GM19324 (cell line): ENCODE measurements around the gene ANGPT4.

ENCODE experiments used
- ATAC-seq: cut with Tn5 transposase; IDR thresholded peaks from one replicate; pipeline ENCODE4 v1.9.1; 2021; ENCODE audit warnings: mild to moderate bottlenecking, moderate library complexity; ENCODE audit not compliant: unreplicated experiment, low FRiP score

The ANGPT4 gene, protein sequence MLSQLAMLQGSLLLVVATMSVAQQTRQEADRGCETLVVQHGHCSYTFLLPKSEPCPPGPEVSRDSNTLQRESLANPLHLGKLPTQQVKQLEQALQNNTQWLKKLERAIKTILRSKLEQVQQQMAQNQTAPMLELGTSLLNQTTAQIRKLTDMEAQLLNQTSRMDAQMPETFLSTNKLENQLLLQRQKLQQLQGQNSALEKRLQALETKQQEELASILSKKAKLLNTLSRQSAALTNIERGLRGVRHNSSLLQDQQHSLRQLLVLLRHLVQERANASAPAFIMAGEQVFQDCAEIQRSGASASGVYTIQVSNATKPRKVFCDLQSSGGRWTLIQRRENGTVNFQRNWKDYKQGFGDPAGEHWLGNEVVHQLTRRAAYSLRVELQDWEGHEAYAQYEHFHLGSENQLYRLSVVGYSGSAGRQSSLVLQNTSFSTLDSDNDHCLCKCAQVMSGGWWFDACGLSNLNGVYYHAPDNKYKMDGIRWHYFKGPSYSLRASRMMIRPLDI

DNA sequence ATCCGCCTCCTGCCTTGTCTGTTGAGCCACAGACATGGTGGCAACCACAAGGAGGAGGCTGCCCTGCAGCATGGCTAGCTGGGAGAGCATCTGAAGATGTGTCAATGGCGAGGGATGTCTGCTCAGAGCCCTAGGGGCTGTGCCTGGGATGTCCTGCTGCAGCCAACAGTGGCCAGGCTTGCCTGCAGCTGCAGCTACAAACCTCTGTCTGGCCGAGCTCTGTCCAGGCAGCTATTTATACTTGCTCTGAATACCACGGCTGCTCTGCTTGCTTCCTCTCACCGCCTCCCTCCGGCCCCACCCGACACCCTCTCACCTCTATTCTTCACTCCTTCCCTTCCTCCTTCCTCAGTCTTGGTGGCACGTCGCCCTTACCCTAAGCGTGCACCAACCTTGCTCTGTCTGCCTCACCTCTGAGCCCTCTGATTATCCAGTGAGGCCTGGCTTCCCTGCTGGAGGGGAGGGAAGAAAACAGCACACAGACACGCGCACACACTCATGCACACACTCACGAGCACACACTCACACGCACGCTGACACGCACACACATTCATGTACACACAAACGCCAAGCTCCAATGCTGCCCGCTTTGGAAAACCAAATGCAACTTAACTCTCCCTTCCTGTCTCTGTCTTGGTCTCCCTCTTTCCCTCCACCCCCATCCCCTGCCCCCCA is at the start of gene ANGPT4:
Gene ANGPT4, minus strand, starts transcription at position 210 of the 675 bp plus-strand sequence. Its CDS starts 120 bp downstream, at position 90.
- no peak for ATAC-seq

DNA sequence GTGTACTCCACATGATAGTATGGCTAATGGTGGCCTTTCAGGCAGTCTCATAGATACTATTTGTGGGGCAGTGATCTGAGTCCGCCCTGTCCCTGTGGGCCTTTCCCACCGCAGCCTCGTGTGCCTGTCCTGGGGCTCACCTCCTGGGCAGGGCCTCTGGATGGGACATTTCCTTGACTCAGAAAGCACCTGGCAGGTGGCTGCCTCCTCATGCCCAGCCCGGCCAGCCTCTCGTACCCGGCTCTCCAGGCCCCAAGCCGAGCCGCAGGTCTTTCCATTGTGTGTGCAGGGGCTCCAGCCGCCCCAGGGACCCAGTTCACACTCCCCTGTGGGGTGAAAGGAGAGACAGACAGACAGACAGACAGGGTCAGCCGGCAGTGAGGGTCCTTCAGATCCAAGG is 47.7 kb upstream of the ANGPT4 start:
- no peak for ATAC-seq

DNA sequence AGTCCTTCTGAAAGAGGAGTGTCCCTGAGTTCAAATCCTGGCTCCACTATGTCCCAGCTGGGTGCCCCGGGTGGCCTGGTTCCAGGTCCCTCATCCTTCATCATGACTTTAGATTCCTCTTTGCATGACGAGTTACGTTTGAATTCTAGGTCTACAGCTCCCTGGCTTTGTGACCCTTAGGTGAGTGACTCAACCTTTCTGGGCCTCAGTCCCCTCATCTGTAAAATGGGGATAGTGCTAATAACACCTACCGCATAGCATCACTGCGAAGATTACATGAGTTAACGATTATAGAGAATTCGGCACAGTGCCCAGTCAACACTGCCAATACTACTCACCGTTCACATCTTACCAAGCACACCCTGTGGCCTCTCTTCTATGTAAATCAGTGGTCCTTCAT is 46.5 kb upstream of the ANGPT4 start:
- no peak for ATAC-seq

DNA sequence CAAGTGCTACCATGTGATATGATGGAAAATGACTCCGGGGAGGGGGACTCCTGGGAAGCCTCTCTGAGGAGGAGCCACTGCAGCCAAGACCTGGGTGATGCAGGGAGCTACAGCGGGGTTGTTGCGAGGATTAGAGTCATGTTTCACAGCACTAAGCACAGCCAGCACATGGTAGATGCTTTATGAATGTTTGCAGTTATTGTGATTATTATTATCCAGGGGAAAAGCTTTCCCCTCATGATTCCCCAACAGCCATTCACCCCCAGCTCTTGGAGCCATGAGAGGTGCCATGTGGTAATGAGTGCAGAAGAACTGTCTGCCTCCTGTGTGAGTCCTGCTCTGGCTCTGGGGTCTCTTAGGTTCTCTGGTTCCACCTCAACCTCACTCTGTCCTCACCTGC is 46.1 kb upstream of the ANGPT4 start:
- ATAC-seq, result no peak

DNA sequence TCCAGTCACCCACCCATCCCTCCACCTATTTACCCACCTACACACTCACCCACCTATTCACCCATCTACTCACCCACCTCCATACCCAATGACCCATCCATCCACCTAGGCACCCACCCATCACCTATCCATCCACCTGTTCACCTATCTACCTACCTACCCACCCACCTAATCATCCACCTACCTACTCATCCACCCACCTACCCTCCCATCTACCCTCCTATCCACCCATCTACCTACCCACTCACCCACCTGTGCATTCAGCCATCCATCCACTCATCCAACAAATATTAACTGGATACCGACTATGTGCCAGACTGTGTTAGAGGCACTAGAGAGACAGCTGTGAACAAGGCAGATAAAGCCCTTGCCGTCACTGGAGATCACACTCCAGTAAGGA is 45.6 kb upstream of the ANGPT4 start:
- ATAC-seq, result no peak

DNA sequence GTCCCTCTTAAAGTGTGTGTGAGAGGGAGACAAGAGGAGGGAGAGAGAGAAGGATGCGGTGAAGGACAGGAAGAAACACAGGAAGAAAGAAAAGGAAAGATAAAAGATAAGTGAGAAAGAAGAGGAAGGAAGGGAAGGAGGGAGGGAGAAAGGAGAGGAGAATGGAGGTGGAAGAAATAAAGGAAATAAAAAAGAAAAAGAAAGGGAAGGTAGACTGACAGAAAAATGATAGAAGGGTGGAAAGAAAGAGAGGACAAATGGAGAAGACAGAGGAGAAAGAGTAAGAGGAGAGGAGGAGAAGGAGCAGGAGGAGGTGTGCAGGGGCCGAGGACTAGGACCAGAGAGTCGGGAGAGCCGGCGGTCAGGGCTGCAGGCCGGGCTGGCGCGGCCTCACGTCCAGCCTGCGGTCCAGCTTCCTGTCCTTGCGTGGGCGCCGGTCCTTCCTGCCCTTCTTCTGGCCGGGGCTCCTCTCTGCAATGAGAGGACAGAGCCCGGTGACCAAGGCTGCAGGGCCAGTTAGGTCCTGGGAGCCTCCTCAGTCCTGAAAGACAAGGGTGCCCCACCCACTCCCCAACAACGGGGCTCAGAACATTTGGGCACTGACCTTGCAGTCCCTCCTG is 44.0 kb upstream of the ANGPT4 start:
- no peak for ATAC-seq

DNA sequence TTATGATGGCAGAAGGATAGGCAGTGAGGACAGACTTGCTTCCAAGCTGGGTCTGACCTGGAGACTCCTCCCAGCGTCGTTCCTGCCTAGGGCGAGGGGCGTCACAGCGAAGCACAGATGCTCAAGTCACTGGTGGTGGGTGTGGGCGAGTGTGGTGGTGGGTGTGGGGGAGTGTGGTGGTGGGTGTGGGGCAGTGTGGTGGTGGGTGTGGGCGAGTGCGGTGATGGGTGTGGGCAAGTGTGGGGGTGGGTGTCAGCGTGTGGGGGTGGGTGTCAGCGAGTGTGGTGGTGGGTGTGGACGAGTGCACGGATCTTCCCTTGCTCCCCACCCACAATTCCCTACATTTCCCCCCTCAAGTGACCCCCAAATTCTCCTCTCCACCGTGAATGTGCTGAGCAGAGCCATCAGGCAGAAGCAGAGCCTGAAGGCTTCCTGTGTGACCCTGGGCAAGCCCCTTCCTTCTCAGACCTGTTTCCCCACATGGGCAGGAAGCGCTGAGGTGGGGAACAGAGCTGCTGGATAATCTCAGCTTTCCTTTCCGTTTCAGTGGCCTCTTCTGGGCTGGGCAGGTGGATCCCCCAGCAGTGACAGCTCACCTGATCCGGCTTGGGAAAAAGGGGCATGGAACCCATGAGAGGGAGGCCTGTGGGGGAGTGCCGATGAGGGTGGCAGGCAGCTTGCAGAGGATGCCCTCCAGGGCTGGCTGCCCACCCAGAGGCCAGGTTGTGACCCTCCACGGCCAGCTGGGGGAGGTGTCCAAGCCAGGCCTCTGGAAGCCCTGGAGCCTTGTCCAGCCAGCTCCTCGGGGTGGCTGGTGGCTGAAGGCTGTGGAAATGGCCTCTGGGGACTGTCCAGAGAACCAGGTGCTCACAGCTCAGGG is 43.0 kb upstream of the ANGPT4 start:
- no peak for ATAC-seq

DNA sequence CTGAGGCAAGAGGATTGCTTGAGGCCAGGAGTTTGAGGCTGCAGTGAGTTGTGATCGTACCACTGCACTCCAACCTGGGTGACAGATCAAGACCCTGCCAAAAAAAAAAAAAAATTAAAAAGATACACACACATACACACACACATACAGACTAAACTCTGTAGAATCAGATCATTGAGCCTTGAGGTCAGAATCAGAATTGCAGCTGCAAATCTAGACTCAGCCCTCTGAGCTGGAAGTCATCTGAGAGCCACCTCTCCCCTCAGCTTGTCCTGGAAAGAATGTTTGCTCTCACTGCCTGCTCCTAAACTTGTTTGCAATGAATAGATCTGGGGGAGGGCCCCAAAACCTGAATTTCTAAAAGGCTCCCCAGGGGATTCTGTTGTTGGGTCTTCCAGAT is 41.4 kb upstream of the ANGPT4 start:
- no peak for ATAC-seq

DNA sequence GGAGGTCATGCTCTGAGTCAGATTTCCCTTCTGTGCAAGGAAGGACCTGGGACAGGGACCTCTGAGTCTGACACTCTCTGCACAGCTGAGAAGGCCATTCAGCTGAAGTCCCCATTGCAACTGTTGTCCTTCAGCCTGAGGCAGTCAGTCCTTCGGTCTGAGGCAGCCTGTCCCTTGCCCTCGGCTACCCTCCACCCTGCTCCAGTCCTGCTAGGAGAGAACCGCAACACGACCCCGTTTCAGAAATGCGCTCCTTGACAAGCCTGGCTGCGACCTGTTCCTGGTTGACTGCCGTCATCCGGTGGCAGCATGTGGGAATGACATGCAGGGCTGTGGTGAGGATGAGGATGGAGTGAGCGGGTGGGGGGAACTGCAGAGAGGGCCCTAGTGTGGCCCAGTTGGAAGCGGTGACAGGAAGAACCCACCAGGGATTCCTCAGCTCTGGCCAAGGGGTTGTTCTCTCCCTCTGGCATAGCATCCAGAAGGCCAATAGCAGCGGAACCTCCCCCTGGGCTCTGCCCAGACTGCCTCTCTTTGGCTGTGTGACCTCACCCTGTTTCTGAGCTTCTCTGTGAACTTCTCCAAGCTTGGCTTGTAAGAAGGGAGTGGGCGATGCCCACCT is 40.3 kb upstream of the ANGPT4 start:
- ATAC-seq, result no peak

DNA sequence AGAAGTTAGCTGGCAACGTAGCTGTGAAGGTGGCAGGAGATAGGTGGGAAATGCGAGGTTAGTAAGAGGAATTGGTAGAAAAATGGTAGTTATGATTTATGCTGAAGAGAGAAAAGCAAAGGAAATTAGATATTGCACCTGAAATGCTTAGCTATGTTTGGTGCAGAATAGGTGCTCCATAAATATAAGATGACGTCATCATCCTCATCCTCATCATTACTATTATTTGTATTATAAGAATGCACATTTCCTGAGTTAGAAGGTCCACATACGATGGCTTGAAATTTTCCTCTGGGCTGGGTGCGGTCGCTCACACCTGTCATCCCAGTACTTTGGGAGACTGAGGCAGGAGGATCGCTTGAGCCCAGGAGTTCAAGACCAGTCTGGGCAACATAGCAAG is 39.5 kb upstream of the ANGPT4 start:
- no peak for ATAC-seq

DNA sequence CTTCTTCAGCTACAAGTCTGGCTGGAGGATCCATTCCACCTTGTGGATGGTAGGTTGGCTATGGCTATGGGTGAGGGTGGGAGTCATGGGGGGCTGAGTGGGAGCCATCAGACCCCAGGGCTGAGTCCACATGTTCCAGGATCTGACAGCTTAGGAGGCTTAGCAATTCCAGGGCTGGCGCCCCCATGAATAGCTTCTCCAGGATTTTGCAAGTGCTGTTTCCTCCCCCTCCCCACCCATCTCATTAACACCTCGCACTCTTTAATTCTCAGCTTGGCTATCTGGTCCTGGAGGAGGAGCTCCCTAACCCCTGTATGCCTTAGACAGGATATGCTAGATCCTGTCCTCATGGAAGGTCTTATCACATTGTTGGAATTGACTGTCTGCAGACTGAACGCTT is 39.0 kb upstream of the ANGPT4 start:
- no peak for ATAC-seq

DNA sequence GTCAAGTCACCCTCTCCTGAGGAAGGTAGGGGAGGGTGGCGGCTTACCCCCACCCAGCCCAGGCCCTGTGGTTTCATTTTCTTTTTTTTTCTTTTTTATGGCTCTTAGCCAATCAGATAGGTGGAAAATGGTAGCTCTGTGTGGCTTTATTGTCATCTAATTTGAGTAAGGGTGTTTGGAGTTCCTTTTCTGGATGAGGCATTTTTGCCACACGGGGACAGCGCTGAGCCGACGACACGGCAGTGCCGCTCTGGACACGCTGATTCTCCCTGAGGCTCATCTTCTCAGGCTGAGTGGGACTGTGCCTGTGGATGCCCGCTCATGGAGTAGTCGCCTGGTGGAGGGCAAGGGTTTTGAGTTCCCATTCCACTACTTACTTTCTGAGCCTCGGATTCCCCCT is 37.6 kb upstream of the ANGPT4 start:
- no peak for ATAC-seq

DNA sequence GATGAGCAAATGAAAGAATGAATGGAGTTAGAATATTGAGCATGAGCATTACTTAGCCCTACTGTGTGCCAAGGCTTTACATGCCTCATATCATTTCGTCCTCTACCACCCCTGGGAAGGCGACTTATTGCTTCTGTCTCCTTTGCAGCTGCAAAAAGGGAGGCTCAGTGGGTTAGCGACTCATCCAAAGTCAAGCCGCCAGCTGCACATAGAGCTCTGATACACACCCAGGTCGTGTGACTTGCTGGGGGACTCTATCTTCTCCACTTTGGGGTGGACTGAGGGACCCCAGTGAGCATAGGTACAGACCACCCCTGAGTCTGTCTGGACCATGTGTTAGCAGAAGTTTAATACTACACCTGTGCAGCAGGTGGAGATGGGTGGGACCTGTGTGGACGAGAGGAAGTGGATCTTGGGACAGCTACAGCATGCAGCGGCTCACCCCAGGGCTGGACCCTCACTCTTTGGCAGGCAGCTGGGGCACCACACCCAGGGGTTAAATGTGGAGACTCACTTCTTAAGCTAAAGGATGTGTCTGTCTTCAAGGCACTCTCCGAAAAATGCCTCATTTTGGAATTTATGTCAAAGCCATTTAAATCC is 36.2 kb upstream of the ANGPT4 start:
- no peak for ATAC-seq

DNA sequence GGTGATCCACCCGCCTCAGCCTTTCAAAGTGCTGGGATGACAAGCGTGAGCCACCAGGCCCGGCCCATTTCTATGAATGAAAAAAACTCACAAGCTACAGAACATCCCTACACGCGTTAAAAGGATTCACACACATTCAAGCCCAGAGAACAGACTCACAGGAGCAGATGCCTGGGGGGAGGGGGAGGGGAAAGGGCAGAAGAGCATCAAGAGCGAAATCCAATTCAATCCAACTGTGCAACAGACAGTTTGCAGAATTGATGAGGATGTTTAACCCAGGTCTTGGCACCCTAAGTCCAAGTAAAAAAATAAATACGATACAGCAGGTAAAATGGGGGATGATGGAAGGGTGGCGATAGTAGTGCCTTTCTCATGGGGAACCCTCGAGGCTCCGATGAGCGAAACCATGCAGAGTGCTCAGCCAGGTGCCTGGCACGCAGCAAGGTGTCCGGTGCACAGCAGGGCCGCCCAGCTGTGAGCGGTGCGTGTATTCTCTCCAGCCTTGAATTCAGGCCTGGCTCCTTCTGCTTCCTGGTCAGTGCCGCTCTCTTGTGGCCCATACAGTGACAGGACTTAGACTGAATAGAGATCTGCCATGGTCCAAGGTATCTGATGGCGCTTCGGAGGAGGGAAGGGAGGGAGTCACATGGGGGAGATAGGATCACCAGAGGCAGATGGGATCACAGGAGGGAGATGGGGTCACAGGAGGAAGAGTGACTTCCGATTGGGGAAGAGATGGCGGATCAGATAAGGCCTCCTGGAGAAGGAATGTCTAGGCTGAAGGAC is 35.4 kb upstream of the ANGPT4 start:
- ATAC-seq, result no peak

DNA sequence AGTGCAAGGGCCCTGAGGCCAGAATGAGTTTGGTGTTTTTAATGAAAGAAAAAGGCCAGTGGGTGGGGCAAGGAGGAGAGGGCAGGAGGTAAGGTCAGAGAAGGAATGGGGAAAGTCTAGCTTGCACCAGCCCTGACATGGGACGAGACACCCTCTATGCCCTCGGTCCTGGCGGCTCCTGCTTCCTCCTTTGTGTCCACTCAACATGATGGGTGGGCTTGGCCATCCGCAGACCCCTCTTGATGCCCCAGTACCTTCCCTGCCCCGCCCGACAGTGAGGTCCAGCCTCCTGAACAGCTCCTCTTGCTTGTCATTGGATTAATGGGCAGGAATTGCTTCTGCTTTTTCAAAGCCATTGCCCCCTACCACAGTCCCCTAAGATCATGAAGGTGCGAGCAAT is 33.6 kb upstream of the ANGPT4 start:
- no peak for ATAC-seq

DNA sequence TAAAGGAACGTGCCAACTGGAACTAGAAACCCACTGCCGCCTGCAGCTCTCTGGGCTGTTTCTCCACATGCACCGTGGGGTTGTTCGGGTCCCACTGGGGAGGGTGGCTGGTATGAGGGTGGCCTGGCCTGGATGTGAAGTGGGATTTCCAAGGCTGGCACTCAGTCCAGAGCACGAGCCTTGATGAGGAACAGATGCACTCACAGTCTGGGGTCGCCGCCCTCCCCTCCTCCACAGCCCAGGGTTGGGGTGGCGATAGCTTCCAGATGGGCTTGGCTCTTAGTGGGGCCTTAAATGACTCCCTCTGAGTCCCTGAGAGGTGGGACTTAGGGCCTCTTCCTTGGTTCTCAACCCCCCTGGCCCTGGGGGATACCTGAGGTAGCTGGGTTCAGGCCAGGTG is 30.7 kb upstream of the ANGPT4 start:
- no peak for ATAC-seq

DNA sequence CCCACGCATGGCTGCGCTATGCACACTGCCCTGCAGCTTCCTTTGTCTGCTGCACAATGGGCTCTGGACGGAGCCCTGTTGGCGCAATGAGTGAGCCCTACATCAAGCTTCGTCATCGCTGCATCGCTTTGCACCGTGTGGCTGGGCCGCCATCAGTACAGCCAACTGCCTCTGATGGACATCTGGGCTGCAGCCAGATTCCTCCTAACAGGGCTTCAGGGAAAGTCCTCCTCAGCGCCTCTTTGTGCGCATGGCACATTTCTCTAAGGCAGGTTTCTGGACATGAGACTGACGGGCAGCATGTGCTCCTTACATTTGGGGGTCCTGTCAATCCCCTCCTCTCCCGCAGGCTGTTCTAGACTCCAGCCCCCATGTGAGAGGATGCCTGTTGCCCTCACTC is 29.7 kb upstream of the ANGPT4 start:
- ATAC-seq, result no peak

DNA sequence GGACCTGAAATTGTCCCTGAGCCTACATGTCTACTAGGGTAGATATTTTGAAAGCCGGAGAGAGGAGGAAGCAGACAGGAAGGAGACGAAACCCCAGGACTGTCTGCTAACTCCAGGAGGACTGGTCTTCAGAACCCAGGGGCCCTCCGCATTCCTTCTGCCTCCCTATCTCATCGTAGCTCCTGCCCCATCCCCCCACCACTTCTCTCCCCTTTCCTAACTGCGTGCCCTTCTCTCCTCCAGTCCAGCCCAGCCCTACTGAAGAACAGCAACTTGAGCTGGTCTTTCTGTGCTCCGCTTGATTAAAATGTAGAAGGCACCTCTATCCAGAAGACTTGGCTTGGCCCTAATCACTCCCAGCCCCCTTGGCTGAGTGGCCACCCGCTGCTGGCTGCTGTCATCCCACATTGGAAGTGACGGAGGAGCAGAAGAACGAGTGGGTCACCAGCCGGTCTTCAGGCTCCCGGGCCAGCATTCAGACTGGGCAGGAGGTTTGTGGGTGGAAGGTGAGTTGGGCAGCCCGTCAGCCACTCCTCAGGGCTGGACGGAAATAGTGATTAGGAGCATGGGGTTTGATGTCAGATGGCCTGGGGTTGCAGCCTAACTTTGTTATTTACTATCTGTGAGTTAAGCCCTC is 28.8 kb upstream of the ANGPT4 start:
- no peak for ATAC-seq
